Muscle layer of duodenum (tissue), 2 donors: Measurements from ENCODE around the gene PRDM16.

Experiments
- H3K27ac ChIP-seq: one replicate; pipeline ENCODE4 v1.7.0; 2013; ENCODE audit warnings: mild to moderate bottlenecking, low read length
- H3K27me3 ChIP-seq: one replicate; pipeline ENCODE4 v1.7.0; 2013; ENCODE audit warnings: low read depth, mild to moderate bottlenecking, control low read depth, low read length
- H3K36me3 ChIP-seq, 2 donors: one replicate each; pipeline ENCODE4 v1.7.0; 2013; ENCODE audit warnings: low read length in 2 of 2, control low read depth in 1 of 2, mild to moderate bottlenecking in 1 of 2; ENCODE audit not compliant: insufficient read depth in 2 of 2, control insufficient read depth in 1 of 2
- H3K4me1 ChIP-seq, 2 donors: one replicate each; pipeline ENCODE4 v1.7.0; 2013; ENCODE audit warnings: low read length in 2 of 2, mild to moderate bottlenecking in 2 of 2, control low read depth in 1 of 2, moderate library complexity in 1 of 2; ENCODE audit not compliant: insufficient read depth in 2 of 2, control insufficient read depth in 1 of 2
- H3K4me3 ChIP-seq, 2 donors: one replicate each; pipeline ENCODE4 v1.7.0; 2013; ENCODE audit warnings: low read length in 2 of 2, low read depth in 1 of 2, mild to moderate bottlenecking in 1 of 2
- H3K9me3 ChIP-seq, 2 donors: one replicate each; pipeline ENCODE4 v1.7.0; 2013; ENCODE audit warnings: low read length in 2 of 2, control low read depth in 1 of 2, mild to moderate bottlenecking in 1 of 2; ENCODE audit not compliant: control insufficient read depth in 1 of 2
- donor health status: healthy.

Gene PRDM16

GRCh38 chr1:3103967-3104677 lies 35.1 kb downstream of the PRDM16 start:
- no peak overlapping the region for H3K27ac ChIP-seq
- peaks cover 0 to 5% of the 10 kb centered on the region in 2 donors for H3K4me1 ChIP-seq
- H3K4me3 ChIP-seq = no peak overlapping the region
- H3K27me3 ChIP-seq = no peaks in the 10 kb centered on the region
- H3K9me3 ChIP-seq = peaks cover 10 to 14% of the 10 kb centered on the region in 2 donors
- H3K36me3 ChIP-seq = no peaks in the 10 kb centered on the region

- Histone ChIP-seq H3K4me3 (no peak overlapping the region), H3K27ac (no peak overlapping the region), H3K9me3 (peaks cover 10 to 14% of the 10 kb centered on the region in 2 donors), H3K36me3 (no peaks in the 10 kb centered on the region), H3K27me3 (no peaks in the 10 kb centered on the region), H3K4me1 (peaks cover 0 to 5% of the 10 kb centered on the region in 2 donors)
Measured at GRCh38 chr1:3105167-3105863, 36.3 kb downstream of the PRDM16 start.

GRCh38 chr1:3106216-3106615 lies 37.2 kb downstream of the PRDM16 start:
- H3K4me1 ChIP-seq = peaks cover 0 to 5% of the 10 kb centered on the region in 2 donors
- H3K36me3 ChIP-seq = no peaks in the 10 kb centered on the region
- H3K9me3 ChIP-seq = peaks cover 10 to 14% of the 10 kb centered on the region in 2 donors
- H3K4me3 ChIP-seq = no peak overlapping the region
- no peak overlapping the region for H3K27ac ChIP-seq
- H3K27me3 ChIP-seq = no peaks in the 10 kb centered on the region

- Histone ChIP-seq H3K27ac (no peak overlapping the region), H3K36me3 (no peaks in the 10 kb centered on the region), H3K4me1 (peaks cover 0 to 5% of the 10 kb centered on the region in 2 donors), H3K9me3 (peaks cover 10 to 14% of the 10 kb centered on the region in 2 donors), H3K27me3 (no peaks in the 10 kb centered on the region), H3K4me3 (no peak overlapping the region)
Measured at GRCh38 chr1:3107201-3107600, 38.2 kb downstream of the PRDM16 start.

GRCh38 chr1:3109355-3109754 lies 40.4 kb downstream of the PRDM16 start:
- Histone ChIP-seq H3K36me3 (no peaks in the 10 kb centered on the region), H3K27ac (no peak overlapping the region), H3K4me3 (no peak overlapping the region), H3K4me1 (peaks cover 0 to 5% of the 10 kb centered on the region in 2 donors), H3K27me3 (no peaks in the 10 kb centered on the region), H3K9me3 (peaks cover 10 to 14% of the 10 kb centered on the region in 2 donors)

GRCh38 chr1:3111348-3112021 lies 42.5 kb downstream of the PRDM16 start:
- Histone ChIP-seq H3K36me3 (no peaks in the 10 kb centered on the region), H3K4me1 (no peaks in the 10 kb centered on the region), H3K27me3 (no peaks in the 10 kb centered on the region), H3K4me3 (no peak overlapping the region), H3K27ac (no peak overlapping the region), H3K9me3 (peaks cover 10 to 14% of the 10 kb centered on the region in 2 donors)

GRCh38 chr1:3112526-3112925 lies 43.5 kb downstream of the PRDM16 start:
- Histone ChIP-seq H3K4me3 (no peak overlapping the region), H3K27me3 (no peaks in the 10 kb centered on the region), H3K36me3 (no peaks in the 10 kb centered on the region), H3K9me3 (peaks cover 8 to 10% of the 10 kb centered on the region in 2 donors), H3K4me1 (no peaks in the 10 kb centered on the region), H3K27ac (no peak overlapping the region)

- H3K27ac ChIP-seq = no peak overlapping the region
- H3K4me3 ChIP-seq = no peak overlapping the region
- H3K27me3 ChIP-seq = no peaks in the 10 kb centered on the region
- H3K4me1 ChIP-seq = no peaks in the 10 kb centered on the region
- H3K36me3 ChIP-seq = no peaks in the 10 kb centered on the region
- H3K9me3 ChIP-seq = peaks cover 2 to 4% of the 10 kb centered on the region in 2 donors
Measured at GRCh38 chr1:3113047-3113740, 44.2 kb downstream of the PRDM16 start.

- Histone ChIP-seq H3K4me1 (no peaks in the 10 kb centered on the region), H3K9me3 (no peaks in the 10 kb centered on the region), H3K4me3 (no peak overlapping the region), H3K27me3 (no peaks in the 10 kb centered on the region), H3K36me3 (no peaks in the 10 kb centered on the region), H3K27ac (no peak overlapping the region)
Measured at GRCh38 chr1:3113741-3114056, 44.7 kb downstream of the PRDM16 start.

GRCh38 chr1:3114131-3114744 lies 45.2 kb downstream of the PRDM16 start:
- no peak overlapping the region for H3K27ac ChIP-seq

GRCh38 chr1:3114846-3115245 lies 45.8 kb downstream of the PRDM16 start:
- no peak overlapping the region for H3K27ac ChIP-seq
- no peak overlapping the region for H3K4me3 ChIP-seq
- peaks cover 0 to 3% of the 10 kb centered on the region in 2 donors for H3K4me1 ChIP-seq
- no peaks in the 10 kb centered on the region for H3K27me3 ChIP-seq
- no peaks in the 10 kb centered on the region for H3K36me3 ChIP-seq
- H3K9me3 ChIP-seq = no peaks in the 10 kb centered on the region

More at GRCh38 chr1:3114131-3114744, 45.2 kb downstream of the PRDM16 start:
- Histone ChIP-seq H3K36me3 (no peaks in the 10 kb centered on the region), H3K27me3 (no peaks in the 10 kb centered on the region), H3K4me1 (no peaks in the 10 kb centered on the region), H3K4me3 (no peak overlapping the region), H3K9me3 (no peaks in the 10 kb centered on the region)
